Thymus (tissue), 11 donors: ENCODE results near the gene PTPN4. TPM values are rescaled to one million over a fixed set of nuclear protein-coding genes. Genes with fewer than 3 reads are reported as not detected.
"Not testable (repeated sequence)": the region's sequence is repeated elsewhere in the genome, so short reads cannot be mapped to it uniquely, and the experiment has no call there.

Source experiments
- DNase-seq, 9 donors: peaks; one replicate each; pipeline ENCODE4 v3.0.0-alpha.2; 2013; ENCODE audit warnings: low spot score in 9 of 9, low read depth in 6 of 9, missing footprints in 1 of 9
- H3K27ac ChIP-seq, 2 donors: one replicate each; pipeline ENCODE4 v1.5.1; 2013; ENCODE audit warnings: control low read depth in 1 of 2, low read depth in 1 of 2, low read length in 1 of 2, mild to moderate bottlenecking in 1 of 2, moderate library complexity in 1 of 2
- H3K27me3 ChIP-seq, 2 donors: one replicate each; pipeline ENCODE4 v1.5.1; 2013; ENCODE audit warnings: low read length in 1 of 2; ENCODE audit not compliant: control insufficient read depth in 2 of 2, insufficient read depth in 1 of 2
- H3K36me3 ChIP-seq, 2 donors: one replicate each; pipeline ENCODE4 v1.5.1; 2013; ENCODE audit warnings: low read length in 1 of 2, mild to moderate bottlenecking in 1 of 2, moderate library complexity in 1 of 2; ENCODE audit not compliant: control insufficient read depth in 2 of 2, insufficient read depth in 2 of 2
- H3K4me1 ChIP-seq, 2 donors: one replicate each; pipeline ENCODE4 v1.5.1; 2013; ENCODE audit warnings: low read length in 2 of 2; ENCODE audit not compliant: control insufficient read depth in 2 of 2, insufficient read depth in 2 of 2
- H3K4me3 ChIP-seq, 2 donors: one replicate each; pipeline ENCODE4 v1.5.1; 2013; ENCODE audit warnings: low read length in 2 of 2, control low read depth in 1 of 2, mild to moderate bottlenecking in 1 of 2
- H3K9me3 ChIP-seq, 2 donors: one replicate each; pipeline ENCODE4 v1.5.1; 2013; ENCODE audit warnings: low read length in 1 of 2, mild to moderate bottlenecking in 1 of 2; ENCODE audit not compliant: control insufficient read depth in 2 of 2, insufficient read depth in 1 of 2
- WGBS: extraction: QIAGEN DNeasy Blood & Tissue Kit; methylation state at CpG from one replicate; pipeline ENCODE4 v1.1.7; 2013; 5-methylcytosine and 5-hydroxymethylcytosine counted together
- polyA plus RNA-seq: library from polyadenylated mRNA; stranded (reverse); fragments of 200-250 nt; gene quantifications from one replicate; pipeline ENCODE4 v1.2.3, GENCODE V29; 2013
- total RNA-seq: library from RNA; stranded (reverse); fragments of 120-200 nt; gene quantifications from one replicate; pipeline ENCODE4 v1.2.4, GENCODE V29; 2013
- donor health status: healthy.

Gene PTPN4
- total and polyA plus RNA-seq, 2 donors, result 11.9 to 53.0 TPM

- no peak for DNase-seq
- no peaks in the 10 kb centered on the region for H3K9me3 ChIP-seq
- H3K4me3 ChIP-seq, result no peak overlapping the region
- no peaks in the 10 kb centered on the region for H3K4me1 ChIP-seq
- H3K27ac ChIP-seq, result no peak overlapping the region
- H3K27me3 ChIP-seq, result no peaks in the 10 kb centered on the region
- whole genome bisulfite sequencing, result 98% methylated on average over 2 of the region's 2 CpGs
- no peaks in the 10 kb centered on the region for H3K36me3 ChIP-seq
Observed at GRCh38 chr2:119803101-119803500, 43.4 kb downstream of the PTPN4 start.

GRCh38 chr2:119804409-119804808, 44.7 kb downstream of the PTPN4 start:
- H3K27ac ChIP-seq, DNase-seq, H3K9me3 ChIP-seq, H3K4me3 ChIP-seq, H3K27me3 ChIP-seq, H3K4me1 ChIP-seq, H3K36me3 ChIP-seq: not testable (repeated sequence)
- WGBS, result 98% methylated on average over 6 of the region's 6 CpGs

DNA sequence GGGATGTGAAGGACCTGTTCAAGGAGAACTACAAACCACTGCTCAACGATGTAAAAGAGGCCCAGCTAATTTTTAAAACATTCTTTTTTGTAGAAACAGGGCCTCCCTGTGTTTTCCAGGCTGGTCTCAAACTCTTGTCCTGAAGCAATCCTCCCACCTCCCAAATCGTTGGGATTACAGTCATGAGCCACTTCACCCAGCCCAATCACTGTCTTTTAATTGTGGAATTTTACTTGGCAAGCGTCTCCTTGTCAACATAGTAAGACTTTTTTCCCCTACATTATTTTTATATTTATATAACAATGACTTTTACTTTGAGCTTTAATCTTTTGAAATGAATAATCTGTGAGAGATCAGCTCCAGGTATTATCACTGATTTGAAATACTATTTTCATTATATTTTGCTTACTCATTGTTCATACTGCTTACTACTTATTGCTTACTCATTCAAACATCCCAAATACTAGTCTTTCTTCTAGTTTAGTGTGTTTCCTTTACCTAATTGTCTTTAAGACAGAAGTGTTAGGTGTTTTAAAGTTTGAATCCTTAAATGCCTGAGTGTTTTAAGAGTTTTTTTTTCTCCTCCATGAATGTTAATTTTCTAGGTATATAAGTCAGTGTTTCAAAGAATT, 48.9 kb downstream of the PTPN4 start:
- H3K4me3 ChIP-seq, result no peak overlapping the region
- H3K9me3 ChIP-seq, result no peaks in the 10 kb centered on the region
- H3K27me3 ChIP-seq, result no peaks in the 10 kb centered on the region
- H3K4me1 ChIP-seq, result no peaks in the 10 kb centered on the region
- no peak overlapping the region for H3K27ac ChIP-seq
- H3K36me3 ChIP-seq, result peaks cover 8 to 14% of the 10 kb centered on the region in 2 donors
- 92% methylated on average over 3 of the region's 3 CpGs for WGBS
- DNase-seq, result no peak

- no peak for DNase-seq
- Histone ChIP-seq H3K36me3 (peaks cover 8 to 18% of the 10 kb centered on the region in 2 donors), H3K27ac (no peak overlapping the region), H3K4me1 (no peaks in the 10 kb centered on the region), H3K27me3 (no peaks in the 10 kb centered on the region), H3K9me3 (no peaks in the 10 kb centered on the region), H3K4me3 (no peak overlapping the region)
- 96% methylated on average over 6 of the region's 6 CpGs for WGBS
Observed at GRCh38 chr2:119809339-119810048, 49.8 kb downstream of the PTPN4 start.

GRCh38 chr2:119810049-119810630, 50.4 kb downstream of the PTPN4 start:
- H3K9me3 ChIP-seq, result no peaks in the 10 kb centered on the region
- H3K4me3 ChIP-seq, result no peak overlapping the region
- H3K36me3 ChIP-seq, result peaks cover 8 to 18% of the 10 kb centered on the region in 2 donors
- no peaks in the 10 kb centered on the region for H3K4me1 ChIP-seq
- H3K27ac ChIP-seq, result no peak overlapping the region
- H3K27me3 ChIP-seq, result no peaks in the 10 kb centered on the region
- WGBS, result 98% methylated on average over 2 of the region's 2 CpGs
- DNase-seq, result no peak

- Histone ChIP-seq H3K4me1 (no peaks in the 10 kb centered on the region), H3K9me3 (no peaks in the 10 kb centered on the region), H3K4me3 (no peak overlapping the region), H3K27ac (no peak overlapping the region), H3K27me3 (no peaks in the 10 kb centered on the region), H3K36me3 (peaks cover 8 to 21% of the 10 kb centered on the region in 2 donors)
- DNase-seq, result no peak
Observed at GRCh38 chr2:119814216-119814615, 54.5 kb downstream of the PTPN4 start.

DNA sequence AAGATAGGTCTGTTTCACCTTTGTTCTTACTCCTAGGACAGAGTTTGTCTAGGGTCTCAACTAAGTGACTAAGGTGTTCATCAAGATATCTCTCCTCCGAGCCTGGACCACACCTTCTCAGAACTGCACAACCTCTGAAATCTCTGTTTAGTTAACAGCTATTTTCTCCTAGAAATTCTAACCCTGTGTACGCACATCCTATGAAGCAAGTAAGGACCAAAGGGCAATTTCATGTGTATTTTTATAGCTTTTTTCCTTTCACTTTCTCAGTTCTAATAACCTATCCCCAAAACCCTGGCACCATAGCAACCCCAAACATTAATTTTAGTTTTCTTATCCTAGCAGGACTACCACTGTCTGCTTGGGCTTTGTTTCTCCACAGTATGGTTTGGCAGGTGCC, 59.1 kb downstream of the PTPN4 start:
- WGBS, result over 99% methylated on average over 2 of the region's 2 CpGs
- peaks cover 0 to 5% of the 10 kb centered on the region in 2 donors for H3K36me3 ChIP-seq
- H3K27ac ChIP-seq, result no peak overlapping the region
- no peaks in the 10 kb centered on the region for H3K9me3 ChIP-seq
- H3K27me3 ChIP-seq, result no peaks in the 10 kb centered on the region
- DNase-seq, result no peak
- no peaks in the 10 kb centered on the region for H3K4me1 ChIP-seq
- no peak overlapping the region for H3K4me3 ChIP-seq

GRCh38 chr2:119819846-119820245, 60.1 kb downstream of the PTPN4 start:
- no peaks in the 10 kb centered on the region for H3K9me3 ChIP-seq
- WGBS, result 99% methylated on average over 6 of the region's 6 CpGs
- no peaks in the 10 kb centered on the region for H3K4me1 ChIP-seq
- no peak for DNase-seq
- H3K27ac ChIP-seq, result no peak overlapping the region
- H3K27me3 ChIP-seq, result no peaks in the 10 kb centered on the region
- no peak overlapping the region for H3K4me3 ChIP-seq
- peaks cover 0 to 3% of the 10 kb centered on the region in 2 donors for H3K36me3 ChIP-seq

GRCh38 chr2:119820275-119820674, 60.6 kb downstream of the PTPN4 start:
- no peak overlapping the region for H3K27ac ChIP-seq
- no peak overlapping the region for H3K4me3 ChIP-seq
- DNase-seq, result no peak
- H3K9me3 ChIP-seq, result no peaks in the 10 kb centered on the region
- H3K36me3 ChIP-seq, result peaks cover 0 to 3% of the 10 kb centered on the region in 2 donors
- no peaks in the 10 kb centered on the region for H3K27me3 ChIP-seq
- H3K4me1 ChIP-seq, result no peaks in the 10 kb centered on the region
